OCI-LY3 (cell line): ENCODE results near the gene ANKRD10.

Experiments
- EZH2phosphoT487 ChIP-seq: fragments of 200-600 bp; shearing (Covaris generic); IDR thresholded peaks from 2 replicates; pipeline ENCODE4 v1.6.1; 2018; ENCODE audit warnings: antibody characterized with exemption, mixed run types, low read depth
- TF ChIP-seq, protein P1 (sequence below): fragments of 200-600, 300-600 bp; sonication (generic); IDR thresholded peaks from 2 replicates; pipeline ENCODE4 v1.5.1; 2014; ENCODE audit warnings: antibody characterized with exemption, low read length, low read depth

DNA sequence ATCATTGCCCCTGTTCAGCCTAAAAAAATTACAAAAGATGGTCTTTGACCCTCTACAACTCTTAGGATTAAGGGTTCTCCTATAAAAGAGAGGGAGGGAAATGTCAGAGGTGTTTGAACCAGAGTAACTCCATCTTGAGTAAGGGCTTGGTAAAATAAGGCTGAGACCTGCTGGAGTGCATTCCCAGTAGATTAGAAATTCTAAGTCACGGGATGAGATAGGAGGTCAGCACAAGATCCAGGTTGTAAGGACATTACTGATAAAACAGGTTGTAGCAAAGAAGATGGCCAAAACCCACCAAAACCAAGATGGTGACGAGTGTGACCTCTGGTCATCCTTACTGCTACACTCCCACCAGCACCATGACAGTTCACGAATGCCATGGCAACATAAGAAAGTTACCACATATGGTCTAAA is 48.7 kb upstream of the ANKRD10 start:
- TF ChIP-seq, protein P1, sequence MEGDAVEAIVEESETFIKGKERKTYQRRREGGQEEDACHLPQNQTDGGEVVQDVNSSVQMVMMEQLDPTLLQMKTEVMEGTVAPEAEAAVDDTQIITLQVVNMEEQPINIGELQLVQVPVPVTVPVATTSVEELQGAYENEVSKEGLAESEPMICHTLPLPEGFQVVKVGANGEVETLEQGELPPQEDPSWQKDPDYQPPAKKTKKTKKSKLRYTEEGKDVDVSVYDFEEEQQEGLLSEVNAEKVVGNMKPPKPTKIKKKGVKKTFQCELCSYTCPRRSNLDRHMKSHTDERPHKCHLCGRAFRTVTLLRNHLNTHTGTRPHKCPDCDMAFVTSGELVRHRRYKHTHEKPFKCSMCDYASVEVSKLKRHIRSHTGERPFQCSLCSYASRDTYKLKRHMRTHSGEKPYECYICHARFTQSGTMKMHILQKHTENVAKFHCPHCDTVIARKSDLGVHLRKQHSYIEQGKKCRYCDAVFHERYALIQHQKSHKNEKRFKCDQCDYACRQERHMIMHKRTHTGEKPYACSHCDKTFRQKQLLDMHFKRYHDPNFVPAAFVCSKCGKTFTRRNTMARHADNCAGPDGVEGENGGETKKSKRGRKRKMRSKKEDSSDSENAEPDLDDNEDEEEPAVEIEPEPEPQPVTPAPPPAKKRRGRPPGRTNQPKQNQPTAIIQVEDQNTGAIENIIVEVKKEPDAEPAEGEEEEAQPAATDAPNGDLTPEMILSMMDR = no peak
- no peak for TF ChIP-seq EZH2phosphoT487
